ENCODE results near the gene TOX2.

The TOX2 gene

DNA sequence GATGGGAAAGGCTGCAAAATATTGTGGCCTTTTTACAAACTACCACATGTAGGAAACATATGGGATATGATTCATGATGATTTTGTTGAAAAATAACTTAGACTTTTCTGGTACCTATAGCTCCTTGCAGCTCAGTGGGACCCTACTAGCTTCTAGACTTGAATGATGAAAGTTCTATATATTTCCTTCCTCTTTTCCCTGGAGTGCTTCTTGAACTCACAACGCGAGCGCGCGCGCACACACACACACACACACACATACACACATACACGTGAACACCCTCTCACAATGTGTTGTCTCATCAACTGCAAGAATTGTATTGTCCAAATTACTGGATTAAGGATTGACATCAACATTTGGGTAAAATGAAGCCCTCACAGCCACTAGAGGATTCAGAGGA is 61.9 kb downstream of the TOX2 start:
- DNase-seq (ENCODE audit: low read depth), result no peak

DNA sequence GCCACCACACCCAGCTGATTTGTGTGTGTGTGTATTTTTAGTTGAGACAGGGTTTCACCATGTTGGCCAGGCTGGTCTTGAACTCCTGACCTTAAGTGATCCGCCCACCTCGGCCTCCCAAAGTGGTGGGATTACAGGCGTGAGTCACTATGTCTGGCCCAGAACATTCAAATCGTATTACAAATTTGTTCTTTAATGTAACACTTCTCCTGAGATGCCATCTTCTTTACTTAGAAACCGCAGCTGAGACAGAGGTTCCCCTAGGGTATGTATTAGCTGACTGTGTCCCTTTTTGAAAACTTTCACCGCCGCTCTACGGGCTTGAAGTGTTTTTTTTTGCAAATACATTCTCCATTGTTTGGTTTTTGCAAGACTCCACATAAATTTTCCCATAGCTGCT is 62.6 kb downstream of the TOX2 start:
- DNase-seq (ENCODE audit: low read depth), result no peak

DNA sequence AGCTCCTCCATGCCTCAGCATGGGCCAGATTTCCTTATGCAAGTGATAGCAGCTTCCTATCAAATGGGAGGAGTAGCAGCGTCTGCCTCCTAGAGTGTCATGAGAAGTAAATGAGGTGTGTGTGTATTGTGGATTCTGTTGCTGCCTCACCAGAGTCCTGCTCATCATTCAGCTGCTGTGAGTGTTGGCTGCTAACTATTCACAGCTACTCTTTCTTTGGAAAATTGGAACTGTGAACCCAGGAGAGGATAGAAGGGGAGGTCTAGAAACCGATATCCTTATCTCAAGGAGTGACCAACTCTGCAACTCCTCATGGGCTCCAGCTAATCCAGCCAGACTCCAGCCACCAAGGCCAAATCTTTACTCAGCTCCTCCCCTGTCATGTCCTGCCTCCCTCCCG is 63.3 kb downstream of the TOX2 start:
- DNase-seq (ENCODE audit: low read depth), result no peak

DNA sequence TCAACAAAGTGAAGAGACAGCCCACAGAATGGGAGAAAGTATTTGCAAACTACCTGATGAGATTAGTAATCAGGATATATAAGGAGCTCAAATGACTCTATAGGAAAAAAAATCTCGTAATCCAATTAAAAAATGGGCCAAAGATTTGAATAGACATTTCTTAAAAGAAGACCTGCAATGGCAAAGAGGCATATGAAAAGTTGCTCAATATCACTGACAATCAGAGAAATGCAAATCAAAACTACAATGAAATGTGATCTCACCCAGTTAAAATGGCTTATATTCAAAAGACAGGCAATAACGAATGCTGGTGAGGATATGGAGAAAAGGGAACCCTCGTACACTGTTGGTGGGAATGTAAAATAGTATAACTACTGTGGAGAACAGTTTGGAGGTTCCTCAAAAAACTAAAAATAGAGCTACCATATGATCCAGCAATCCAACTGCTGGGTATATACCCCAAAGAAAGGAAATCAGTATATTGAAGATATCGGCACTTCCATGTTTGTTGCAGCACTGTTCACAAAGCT is 65.0 kb downstream of the TOX2 start:
- DNase-seq (ENCODE audit: low read depth), result no peak

DNA sequence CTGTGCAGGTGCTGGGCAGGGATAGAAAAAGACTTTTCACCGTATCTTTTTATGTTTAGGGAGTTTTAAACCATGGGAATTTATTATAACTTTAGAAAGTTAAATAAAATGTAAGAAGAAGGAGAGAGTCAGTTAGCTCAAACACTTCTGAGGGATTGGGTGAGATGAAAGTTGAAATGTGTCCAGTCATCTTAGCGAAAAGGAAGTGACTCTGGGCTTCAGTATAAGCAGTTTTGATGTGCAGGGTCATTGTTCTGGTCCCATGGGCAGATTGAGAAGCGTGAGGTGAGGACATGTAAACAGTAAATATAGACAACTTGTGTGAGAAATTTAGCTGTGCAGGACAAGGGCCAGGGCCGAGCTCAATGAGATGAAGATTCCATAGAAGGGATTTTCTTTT is 66.9 kb downstream of the TOX2 start:
- DNase-seq (ENCODE audit: low read depth), result no peak

DNA sequence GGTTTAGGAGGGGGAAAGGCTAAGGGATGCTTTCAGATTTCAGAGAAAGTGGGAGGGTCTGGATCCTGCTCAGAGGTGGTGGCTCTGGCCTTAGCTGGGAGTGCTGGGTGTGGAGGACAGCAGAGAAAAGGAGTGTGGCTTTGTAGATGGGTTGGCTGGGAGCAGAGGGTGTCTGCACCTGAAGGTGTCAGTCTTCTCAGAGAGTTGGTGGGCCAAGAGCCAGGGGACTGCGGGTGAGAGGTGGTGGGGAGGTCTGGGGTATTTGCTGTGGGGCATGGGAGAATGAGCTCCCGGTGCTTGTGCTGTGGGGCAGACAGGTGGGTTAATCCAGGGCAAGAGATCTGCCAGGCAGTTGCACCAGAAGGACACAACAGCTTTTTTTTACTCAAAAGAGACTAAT is 67.4 kb downstream of the TOX2 start:
- no peak for DNase-seq (ENCODE audit: low read depth)

DNA sequence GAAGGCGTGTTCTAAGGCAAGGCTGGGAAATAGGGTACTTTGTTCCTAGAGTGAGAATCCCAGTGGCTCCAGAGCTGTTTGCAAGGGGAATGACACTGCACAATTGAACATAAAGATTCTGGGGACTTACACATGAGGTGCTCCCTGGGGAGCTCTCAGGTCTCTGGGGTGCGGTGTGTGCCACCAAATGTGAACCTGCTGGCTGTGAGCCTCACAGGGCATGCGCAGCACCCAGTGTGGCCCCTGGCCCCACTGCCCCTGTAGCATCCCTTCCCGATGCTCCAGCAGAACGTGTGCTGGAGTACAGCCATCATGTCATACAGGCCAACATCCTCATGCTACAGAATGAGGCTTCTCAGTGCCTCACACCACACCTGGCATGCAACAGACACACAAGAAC is 68.2 kb downstream of the TOX2 start:
- DNase-seq (ENCODE audit: low read depth), result no peak

DNA sequence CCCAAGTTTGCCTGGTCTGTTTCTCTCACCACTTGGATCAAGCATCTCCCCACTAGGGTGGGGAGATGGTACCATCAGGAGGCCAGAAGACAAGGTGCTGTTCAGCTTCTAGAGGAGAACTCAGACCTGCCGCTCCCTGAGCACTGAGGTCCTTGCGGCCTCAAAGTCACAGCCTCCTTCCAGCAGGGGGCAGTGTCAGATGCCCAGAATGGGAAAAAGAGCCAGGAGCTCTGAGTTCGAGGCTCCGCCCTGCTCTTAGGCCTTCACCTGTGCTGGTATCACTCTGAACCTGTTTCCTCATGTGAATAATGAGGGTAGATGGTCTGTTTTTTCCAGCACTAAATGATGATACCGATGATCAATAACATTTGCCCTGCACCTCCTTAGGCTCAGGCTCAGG is 68.7 kb downstream of the TOX2 start:
- DNase-seq (ENCODE audit: low read depth), result no peak

DNA sequence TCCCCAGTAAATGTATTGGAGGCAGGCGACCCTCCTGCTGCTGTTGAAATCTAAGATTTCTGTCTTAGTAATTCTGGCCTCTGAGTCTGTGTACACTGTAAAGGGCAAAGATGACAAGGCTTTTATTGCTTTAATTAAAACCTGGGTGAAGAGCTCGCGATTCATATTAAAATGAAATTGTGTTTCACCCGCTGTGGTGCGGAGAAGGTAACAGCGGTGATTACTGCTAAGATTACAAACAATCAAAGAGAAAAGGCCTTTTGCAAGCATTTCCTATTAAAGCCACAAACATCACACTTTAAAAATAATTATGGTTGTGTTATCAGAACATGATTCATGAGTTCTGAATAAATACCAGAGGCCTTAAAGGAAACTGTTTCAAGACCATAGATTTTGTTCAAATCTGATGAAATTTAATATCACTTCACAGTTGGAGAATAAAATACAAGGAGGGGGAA is 69.3 kb downstream of the TOX2 start:
- no peak for DNase-seq (ENCODE audit: low read depth)

DNA sequence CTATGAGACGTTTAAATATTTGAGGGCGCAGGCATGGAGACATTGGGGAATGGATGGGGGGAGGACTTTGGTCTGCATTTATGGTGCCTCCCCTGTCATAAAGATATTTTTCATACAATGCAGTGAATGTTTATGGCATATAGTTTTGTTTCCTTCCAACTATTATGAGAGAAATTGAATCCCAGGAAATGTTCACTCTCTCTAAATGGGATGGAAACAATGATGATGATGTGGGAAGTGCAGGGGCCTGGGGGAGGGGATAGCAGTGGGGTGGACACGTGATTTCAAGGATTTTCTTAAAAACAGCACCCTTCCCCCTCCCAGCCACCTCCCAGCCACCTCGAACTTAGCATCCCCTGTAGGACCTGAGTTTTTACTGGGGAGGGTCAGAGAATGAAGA is 69.9 kb downstream of the TOX2 start:
- DNase-seq (ENCODE audit: low read depth), result no peak

DNA sequence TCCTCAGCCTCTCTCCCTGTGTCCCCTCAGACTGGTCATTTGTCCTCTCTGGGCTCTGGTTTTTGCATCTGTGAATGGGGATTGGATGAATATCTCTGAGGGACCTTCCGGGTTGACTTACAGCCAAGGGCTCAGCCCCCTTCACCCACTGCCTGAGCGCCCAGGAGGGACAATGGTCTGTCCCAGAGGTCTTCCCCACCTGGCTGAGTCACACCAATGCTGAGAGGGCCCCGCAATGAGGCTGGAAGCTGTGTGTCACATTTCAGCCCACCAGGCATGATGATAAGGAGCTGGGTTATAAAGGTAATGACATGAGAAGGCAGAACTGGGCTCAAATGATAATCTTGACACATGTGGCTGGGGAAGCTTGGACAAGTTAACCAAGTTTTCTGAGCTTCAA is 70.5 kb downstream of the TOX2 start:
- no peak for DNase-seq (ENCODE audit: low read depth)

DNA sequence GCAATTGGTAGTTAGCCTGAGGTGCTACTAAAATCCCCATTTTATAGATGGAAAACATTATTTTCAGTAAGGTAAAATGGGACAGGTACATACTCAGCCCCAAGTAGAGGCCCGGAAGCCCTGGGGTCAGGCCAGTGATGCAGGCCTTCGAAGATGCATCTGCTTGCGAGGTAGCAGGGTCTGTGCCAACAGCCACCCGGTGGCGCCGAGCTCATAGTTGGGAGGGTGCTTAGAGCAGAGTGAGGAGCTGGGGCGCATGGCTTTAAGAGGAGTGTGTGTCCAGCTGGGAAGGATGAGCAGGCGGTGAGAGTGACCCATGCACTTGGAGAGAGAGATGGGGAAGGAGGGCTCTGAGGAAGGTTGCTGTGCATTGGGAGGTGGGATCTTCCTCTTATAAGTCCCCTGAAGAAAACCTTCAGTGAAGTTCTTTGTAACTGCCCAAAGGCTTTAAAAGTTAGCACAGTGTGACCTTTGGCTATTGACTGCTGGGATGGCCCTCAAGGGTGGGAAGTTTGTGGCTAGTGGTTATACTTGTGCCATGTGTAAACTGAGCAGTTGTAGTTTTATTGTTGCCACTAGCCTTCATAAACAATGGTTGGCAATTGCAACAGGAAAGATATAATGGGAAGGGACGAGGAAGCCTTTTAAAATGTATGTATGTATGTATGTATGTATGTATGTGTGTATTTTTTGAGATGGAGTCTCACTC is 71.1 kb downstream of the TOX2 start:
- no peak for DNase-seq (ENCODE audit: low read depth)

DNA sequence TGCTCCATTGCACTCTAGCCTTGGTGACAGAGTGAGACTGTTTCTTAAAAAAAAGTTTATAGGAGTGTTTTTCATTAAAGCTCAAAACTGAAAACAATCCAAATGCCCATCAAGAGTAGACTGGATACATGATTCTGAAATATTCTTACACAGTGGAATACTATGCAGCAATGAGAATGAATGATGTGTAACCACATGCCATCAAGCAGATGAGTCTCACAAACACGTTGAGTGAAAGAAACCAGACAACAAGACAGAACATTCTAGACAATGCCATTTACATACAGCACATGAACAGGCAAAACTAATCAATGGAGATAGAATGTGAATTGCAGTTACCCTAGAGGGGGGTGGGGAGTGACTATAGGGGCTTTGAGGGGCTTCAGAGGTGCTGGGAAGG is 72.4 kb downstream of the TOX2 start:
- DNase-seq (ENCODE audit: low read depth), result no peak

DNA sequence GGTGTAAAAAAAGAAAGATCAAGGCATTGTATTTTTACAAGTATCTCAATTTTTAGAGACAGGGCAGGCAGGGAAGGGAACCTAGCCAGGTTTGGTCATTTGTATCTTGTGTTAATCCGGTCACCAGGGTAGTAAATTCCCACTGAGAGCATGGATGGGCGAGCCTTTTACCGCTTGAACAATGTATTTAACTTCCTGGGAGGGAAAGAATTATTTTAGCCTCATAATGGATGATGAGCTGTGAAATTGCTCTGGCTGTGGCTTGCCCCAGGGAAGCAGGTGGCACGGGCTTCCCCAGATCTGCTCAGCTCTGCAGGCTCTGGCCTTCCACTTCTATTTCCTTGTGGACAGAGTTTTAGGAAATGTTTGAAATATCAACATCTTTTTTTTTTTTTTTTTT is 72.9 kb downstream of the TOX2 start:
- no peak for DNase-seq (ENCODE audit: low read depth)

DNA sequence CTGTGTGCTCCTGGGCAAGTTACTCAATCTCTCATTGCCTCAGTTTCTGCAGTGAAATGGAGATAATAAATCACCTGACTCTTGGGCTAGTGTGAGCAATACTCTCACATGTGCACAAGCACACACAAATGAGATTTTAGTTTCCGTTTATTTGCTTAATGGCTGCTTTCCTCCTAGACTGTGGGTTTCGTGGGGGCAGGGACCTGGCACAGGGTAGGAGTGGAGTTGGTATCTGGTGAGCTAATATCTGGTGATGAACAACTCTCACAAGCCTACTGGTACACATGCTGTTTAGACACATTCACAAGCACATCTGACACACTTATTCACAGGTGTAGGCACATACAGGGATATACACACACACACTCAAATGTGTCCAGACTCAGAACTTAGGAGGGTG is 73.8 kb downstream of the TOX2 start:
- DNase-seq (ENCODE audit: low read depth), result no peak

DNA sequence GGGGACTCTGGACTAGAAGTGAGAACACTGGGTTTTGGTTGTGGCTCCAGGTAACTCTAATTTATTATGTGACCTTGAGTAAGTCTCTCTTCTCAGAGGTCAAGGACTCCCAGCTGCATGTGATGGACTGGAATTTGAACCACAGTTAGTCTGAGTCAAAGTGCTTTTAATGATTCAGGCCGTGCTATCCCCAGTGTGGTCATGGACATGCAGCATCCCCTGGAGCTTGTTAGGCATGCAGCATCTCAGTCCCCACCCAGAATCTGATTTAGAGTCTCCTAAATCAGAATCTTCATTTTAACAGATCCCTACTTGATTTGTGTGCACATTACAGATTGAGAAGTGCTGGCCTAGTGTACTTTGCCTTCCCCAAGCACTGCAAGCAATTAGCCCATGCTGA is 74.2 kb downstream of the TOX2 start:
- DNase-seq (ENCODE audit: low read depth), result no peak

DNA sequence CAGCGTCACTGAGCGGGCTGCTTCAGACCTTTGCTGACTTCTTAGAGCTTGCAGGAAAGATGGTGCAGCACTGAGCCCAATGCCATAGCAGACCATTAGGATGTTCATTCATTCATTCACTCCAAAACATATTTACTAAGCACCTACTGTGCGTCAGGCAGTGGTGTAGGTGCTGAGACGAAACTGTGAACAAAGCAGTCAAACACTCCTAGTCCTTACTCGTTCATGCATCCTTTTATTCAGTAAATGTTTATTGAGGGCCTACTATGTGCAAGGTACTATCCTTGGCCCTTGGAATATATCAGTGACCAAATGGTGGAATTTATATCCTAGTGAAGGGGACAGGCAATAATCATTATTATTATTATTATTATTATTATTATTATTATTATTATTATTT is 76.6 kb downstream of the TOX2 start:
- no peak for DNase-seq (ENCODE audit: low read depth)

DNA sequence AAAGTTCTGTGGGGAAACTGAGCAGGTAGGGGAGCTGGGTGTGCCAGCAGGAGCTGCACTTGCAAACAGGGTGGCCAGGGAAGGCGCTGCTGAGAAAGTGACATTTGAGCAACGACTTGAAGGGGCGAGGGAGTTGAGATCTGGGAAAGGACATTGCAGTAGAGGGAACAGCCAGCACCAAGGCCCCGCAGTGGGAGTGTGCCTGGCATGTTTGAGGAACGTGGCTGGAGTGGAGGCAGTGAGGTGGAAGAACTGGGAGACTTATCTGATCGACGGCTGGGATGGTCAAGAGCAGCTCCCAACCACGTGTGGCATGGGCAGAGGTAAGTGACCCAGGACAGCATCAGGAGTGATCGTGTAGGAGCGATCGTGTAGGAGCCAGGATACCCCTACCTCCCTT is 77.3 kb downstream of the TOX2 start:
- no peak for DNase-seq (ENCODE audit: low read depth)

DNA sequence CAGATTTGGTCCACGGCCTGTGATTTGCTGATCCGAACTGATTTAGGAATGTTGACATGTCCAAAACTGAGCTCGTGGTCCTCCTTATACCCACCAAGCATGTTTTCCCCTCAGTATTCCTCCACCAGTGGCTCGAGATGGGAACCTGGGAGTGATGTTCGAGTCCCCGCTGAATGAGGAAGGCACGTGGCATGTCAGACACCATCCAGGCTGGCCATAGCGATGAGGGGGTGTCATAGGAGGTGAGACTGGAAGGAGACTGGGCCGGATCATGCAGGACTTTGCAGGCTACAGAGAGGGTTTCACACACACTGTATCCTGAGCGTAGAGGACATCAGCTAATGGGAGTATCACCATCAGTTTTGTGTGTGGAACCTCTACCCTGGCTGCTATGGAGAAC is 78.2 kb downstream of the TOX2 start:
- DNase-seq (ENCODE audit: low read depth), result no peak

DNA sequence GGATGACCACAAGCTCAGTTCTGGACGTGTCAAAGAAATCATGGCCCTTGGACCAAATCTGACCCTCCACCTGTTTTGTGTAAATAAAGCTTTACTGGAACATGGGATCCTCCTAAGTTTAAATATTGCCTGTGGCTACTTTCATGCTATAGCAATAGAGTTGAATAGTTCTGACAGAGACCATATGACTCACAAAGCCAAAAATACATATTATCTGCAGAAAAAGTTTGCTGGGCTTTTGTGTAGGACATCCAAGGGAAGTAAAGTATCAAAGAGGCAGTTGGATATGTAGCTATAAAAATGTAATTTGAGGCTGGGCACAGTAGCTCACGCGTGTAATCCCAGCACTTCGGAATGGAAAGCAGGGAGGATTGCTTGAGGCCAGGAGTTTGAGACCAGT is 78.9 kb downstream of the TOX2 start:
- no peak for DNase-seq (ENCODE audit: low read depth)

DNA sequence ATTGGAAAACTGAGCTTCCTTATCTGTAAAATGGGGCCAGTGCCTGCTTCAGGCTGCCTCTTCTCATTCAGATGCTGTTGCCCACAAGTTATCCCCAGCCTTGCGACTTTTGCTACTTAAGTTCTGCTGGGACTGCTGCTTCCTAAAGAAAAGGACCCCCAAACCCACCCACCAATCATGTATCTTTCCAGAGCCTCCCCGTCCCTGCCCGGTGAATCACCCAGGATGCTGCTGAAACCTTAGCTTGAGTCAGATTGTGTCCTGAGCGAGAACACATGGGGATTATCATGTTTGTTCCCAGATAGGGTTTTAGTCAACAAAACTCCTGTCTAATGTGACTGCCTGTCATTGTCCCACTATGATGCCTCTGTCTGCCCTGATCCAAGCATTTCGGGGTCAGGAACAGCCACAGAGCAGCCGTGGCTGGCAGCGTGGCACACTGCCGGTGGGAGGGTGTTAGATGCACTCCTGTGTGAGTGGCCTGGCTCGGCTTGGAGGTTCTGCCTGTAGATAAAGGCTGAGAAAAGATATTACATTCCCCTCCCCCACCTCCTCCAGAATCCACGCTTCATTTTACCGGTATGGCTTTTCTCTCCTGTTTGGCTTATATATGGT is 79.9 kb downstream of the TOX2 start:
- DNase-seq (ENCODE audit: low read depth), result no peak

DNA sequence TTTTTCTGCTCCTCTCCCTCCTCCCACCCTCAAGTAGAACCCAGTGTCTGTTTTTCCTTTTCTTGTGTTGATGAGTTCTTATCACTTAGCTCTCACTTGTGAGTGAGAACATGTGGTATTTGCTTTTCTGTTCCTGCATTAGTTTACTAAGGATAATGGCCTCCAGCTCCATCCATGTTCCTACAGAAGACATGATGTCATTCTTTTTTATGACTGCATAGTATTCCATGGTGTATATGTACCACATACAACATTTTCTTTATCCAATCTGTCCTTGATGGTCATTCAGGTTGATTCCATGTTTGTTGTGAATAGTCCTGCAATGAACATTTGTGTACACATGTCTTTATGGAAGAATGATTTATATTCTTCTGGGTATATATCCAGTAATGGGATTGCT is 81.0 kb downstream of the TOX2 start:
- DNase-seq (ENCODE audit: low read depth), result no peak

DNA sequence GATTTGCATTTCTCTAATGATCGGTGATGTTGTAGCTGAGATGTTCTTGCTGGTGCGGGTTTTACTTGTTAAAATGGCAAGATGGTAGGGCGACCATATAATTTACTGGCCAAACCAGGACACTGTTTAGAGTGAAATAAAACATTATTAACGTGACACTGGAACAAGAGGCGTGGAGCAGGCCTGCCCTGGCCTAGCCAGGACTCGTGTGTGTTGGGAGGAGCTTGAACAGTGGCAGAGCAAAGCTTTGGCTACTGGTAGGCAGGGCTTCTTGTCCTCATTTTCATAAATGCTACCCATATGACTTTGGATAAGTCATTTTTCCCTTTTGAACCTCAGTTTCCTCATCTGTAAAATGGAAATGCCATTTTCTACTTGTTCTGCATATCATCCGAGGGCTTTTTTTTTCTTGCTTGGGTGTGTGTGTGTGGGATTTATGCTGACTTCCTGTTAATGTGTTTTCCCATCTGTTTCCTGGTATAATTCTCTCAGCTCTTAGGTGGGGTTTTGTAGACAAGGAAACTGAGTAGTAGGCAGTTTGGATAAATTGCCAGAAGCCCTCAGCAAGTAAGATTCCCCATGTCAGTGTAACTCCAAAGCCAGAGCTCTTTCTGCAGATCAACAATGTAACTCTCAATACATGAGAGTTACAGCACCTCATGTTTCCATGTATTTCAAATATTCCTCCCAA is 81.7 kb downstream of the TOX2 start:
- no peak for DNase-seq (ENCODE audit: low read depth)
